ENCODE results near the gene LRP1B.

LRP1B gene

DNA sequence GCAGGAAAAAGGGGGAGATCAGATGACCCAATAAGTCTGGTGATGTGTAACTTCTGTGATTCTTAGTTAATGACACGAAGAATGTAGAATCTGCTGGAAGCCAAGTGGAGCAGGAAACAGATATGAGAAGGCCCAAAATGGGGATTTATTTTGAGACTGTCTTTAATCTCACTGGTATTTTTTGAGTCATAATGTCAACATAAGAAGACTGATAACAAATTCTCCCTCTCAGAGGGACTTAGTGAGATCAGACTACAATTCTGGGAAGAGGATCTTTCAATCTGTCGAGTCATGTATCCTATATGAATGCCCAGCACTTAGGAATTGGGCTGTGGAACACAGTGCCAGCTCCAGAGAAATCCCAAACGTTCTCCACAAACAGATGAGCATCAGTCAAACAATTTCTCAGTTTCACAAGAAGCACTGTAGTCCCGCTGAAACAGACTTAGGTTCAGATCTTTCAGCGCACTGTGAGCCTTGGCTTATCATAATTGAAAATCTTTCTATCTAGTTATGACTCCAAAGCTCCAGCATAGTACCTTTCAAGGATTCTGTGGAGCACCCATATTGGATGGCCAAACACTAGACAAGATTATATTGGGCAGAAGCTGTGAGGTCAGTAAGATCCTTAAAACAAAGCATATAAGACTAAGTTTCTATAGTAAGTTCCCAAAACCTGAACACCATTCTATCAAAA is 738.2 kb downstream of the LRP1B start:
- TF ChIP-seq, protein P1, sequence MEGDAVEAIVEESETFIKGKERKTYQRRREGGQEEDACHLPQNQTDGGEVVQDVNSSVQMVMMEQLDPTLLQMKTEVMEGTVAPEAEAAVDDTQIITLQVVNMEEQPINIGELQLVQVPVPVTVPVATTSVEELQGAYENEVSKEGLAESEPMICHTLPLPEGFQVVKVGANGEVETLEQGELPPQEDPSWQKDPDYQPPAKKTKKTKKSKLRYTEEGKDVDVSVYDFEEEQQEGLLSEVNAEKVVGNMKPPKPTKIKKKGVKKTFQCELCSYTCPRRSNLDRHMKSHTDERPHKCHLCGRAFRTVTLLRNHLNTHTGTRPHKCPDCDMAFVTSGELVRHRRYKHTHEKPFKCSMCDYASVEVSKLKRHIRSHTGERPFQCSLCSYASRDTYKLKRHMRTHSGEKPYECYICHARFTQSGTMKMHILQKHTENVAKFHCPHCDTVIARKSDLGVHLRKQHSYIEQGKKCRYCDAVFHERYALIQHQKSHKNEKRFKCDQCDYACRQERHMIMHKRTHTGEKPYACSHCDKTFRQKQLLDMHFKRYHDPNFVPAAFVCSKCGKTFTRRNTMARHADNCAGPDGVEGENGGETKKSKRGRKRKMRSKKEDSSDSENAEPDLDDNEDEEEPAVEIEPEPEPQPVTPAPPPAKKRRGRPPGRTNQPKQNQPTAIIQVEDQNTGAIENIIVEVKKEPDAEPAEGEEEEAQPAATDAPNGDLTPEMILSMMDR (conservative IDR thresholded peaks at IDR 0.05; ENCODE audit: low read depth, low read length): no peak
- H3K4me3 ChIP-seq (ENCODE audit: low read length): no peak overlapping the region
- peak; percentile 88 for DNase-seq (ENCODE audit: low read depth)

DNA sequence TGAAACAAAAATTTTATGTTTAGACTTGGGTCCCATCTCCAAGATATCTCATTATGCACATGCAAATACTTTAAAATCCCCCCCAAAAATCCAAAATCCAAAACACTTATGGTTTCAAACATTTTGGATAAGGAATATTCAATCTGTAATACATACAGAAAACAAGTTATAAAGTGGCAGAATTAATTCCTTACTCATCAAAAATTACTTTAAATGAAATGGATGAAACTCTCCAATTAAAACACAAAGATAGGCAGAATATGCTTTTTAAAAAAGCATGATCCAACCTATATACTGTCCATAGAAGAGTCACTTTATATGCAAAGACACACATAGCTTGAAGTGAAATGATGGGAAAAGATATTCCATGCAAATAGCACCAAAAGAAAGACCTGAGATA is 744.6 kb downstream of the LRP1B start:
- no peak overlapping the region for H3K4me3 ChIP-seq (ENCODE audit: low read length)
- TF ChIP-seq, protein P1 (conservative IDR thresholded peaks at IDR 0.05; ENCODE audit: low read depth, low read length): no peak
- DNase-seq (ENCODE audit: low read depth): no peak

DNA sequence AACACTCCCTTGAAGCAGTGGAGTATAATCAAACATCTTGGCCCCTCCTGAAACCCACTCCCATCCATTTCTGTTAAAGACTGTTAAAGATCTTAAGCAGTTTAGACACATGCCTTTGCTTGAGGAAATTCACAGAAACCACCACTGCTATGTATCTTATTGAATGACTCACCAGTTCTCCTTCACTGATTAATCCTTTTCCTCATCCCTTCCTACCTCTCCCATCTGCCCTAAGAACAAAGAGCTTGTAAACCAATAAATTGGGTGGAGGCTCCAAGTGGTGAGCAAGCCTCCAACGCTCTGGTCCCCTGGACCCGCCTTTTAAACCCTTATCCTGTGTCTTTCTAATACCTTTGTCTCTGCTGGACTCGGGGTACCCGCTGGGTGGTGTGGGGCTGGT is 746.1 kb downstream of the LRP1B start:
- TF ChIP-seq, protein P1 (conservative IDR thresholded peaks at IDR 0.05; ENCODE audit: low read depth, low read length): no peak
- DNase-seq (ENCODE audit: low read depth): peak; percentile 35

DNA sequence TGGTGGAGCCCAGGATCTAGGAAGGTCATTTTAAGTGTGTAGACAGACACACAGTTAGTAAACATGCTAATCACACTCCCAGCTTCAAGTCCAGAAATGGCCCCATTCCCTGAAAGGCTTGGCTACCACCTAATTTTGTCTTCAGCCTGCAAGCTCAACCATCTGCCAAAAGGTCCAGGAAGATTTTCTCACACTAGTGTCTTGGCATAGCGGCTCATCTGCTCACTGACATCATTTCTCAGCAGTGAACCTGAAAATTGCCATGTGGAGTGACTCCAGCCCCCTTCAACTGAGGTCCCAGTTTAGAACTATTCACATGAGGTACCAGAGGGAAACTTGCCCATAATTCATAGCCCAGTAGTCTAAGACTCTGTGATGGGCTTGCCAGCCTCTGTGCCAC is 748.9 kb downstream of the LRP1B start:
- TF ChIP-seq, protein P1 (conservative IDR thresholded peaks at IDR 0.05; ENCODE audit: low read depth, low read length): no peak
- H3K4me3 ChIP-seq (ENCODE audit: low read length): no peak overlapping the region
- DNase-seq (ENCODE audit: low read depth): no peak

More for the DNA sequence above, 746.1 kb downstream of the LRP1B start:
- H3K4me3 ChIP-seq (ENCODE audit: low read length): no peak overlapping the region

GRCh38 chr2:141380008-141380979 is 750.5 kb downstream of the LRP1B start:
- no peak for DNase-seq (ENCODE audit: low read depth)
- TF ChIP-seq, protein P1 (conservative IDR thresholded peaks at IDR 0.05; ENCODE audit: low read depth, low read length): no peak
- H3K4me3 ChIP-seq (ENCODE audit: low read length): no peak overlapping the region

GRCh38 chr2:141364821-141365220 is 766.0 kb downstream of the LRP1B start:
- H3K4me3 ChIP-seq (ENCODE audit: low read length): no peak overlapping the region
- DNase-seq (ENCODE audit: low read depth): no peak
- TF ChIP-seq, protein P1 (conservative IDR thresholded peaks at IDR 0.05; ENCODE audit: low read depth, low read length): no peak
